ENCODE measurements around the gene AMY2A.
"Not testable (repeated sequence)": the region's sequence is repeated elsewhere in the genome, so short reads cannot be mapped to it uniquely, and the experiment has no call there.

Gene AMY2A

DNA sequence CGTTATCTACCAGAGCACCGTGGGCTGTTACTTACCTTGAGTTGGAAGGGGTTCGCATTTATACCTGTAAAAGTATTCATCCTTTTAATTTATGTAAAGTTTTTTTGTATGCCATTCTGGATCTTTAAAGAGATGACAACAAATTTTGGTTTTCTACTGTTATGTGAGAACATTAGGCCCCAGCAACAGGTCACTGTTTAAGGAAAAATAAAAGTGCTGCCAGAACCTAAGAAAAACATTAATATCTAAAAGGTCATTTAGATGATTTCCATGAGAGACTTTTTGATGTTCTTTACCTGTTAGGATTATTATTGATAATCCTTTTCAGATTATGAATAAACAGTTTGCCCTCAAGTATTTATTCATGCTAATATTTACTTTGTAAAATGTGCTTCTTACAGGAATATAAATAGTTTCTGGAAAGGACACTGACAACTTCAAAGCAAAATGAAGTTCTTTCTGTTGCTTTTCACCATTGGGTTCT lies at the start of gene AMY2A:
TSS of gene AMY2A (plus strand) at position 434 of the 484 bp plus-strand sequence. CDS start at position 448, 14 bp downstream.
- DNase-seq (ENCODE audit: low read depth in 2 of 2) = not testable (repeated sequence)

DNA sequence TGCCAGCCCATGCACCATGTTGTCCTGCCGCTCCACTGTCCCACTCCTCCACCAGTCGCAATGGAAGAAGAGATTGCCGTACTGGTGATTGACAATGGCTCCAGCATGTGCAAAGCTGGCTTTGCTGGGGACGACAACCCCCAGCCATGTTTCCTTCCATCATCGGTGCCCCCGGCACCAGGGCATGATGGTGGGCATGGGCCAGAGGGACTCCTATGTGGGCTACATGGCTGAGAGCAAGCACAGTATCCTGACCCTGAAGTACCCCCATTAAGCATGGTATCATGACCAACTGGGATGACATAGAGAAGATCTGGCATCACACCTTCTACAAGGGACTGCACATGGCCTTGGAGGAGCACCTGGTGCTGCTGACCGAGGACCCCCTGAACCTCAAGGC lies 47.7 kb upstream of the AMY2A start:
- no peak for DNase-seq (ENCODE audit: low read depth in 2 of 2)

DNA sequence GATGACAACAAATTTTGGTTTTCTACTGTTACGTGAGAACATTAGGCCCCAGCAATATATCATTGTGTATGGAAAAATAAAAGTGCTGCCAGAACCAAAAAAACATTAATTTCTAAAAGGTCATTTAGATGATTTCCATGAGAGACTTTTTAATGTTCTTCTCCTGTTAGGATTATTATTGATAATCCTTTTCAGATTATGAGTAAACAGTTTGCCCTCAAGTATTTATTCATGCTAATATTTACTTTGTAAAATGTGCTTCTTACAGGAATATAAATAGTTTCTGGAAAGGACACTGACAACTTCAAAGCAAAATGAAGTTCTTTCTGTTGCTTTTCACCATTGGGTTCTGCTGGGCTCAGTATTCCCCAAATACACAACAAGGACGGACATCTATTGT lies 45.9 kb upstream of the AMY2A start, which contains the start of gene AMY2B:
TSS of gene AMY2B (plus strand) at position 301 of the 400 bp plus-strand sequence. CDS start at position 315, 14 bp downstream.
- DNase-seq (ENCODE audit: low read depth in 2 of 2) = not testable (repeated sequence)

DNA sequence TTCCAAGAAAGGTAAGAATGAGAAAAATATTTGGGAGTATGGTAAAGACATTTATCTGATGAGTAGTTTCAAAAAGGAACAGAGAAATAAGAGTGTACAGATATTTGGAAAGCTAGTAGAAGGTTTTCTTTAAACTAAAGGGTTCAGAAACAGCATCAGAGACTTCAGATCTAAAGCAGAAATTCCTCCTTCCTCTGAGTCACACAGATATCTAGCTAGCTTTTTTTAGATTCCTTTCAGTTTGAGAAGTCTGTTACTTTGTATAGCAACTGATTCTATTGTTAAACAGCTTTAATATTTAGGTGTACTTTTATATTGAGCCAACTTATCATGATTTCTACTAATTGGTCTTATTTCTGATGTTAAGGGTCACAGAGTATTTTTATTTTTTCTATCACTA lies 41.2 kb upstream of the AMY2A start:
- DNase-seq (ENCODE audit: low read depth in 2 of 2) = no peak

DNA sequence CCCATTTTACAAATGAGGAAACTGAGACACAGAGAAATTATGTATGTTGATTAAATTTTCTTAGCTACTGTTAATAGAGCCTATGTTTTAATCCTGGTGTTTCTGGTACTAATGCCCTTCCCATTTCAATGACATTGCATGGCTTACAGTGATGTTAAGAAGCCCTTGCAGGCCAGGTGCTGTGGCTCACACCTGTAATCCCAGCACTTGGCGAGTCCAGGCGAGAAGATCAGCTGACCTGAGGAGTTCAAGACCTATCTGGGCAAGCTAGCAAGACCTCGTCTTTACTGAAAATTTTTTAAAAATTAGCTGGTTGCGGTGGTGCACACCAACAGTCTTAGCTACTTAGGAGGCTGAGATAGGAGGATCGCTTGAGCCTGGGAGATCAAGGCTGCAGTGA lies 40.4 kb upstream of the AMY2A start:
- not testable (repeated sequence) for DNase-seq (ENCODE audit: low read depth in 2 of 2)

DNA sequence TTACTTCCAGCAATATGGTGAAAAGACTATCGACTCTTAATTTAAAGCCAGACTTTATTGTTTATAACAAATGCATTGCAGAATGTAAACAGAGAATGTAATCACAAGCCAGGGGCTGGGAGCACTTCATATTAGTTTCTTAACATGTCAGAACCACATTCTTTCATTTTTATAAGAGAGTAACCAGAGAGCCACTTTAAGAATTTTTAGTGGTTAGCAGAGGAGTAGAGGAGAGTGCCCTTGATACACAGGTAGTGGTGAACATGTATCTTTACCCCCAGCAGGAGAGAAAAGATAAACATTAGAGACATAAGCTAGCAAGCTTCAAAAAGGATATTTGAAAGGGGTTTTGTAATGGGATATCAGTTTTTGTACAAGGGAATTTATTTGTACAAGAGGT lies 34.8 kb upstream of the AMY2A start:
- no peak for DNase-seq (ENCODE audit: low read depth in 2 of 2)

DNA sequence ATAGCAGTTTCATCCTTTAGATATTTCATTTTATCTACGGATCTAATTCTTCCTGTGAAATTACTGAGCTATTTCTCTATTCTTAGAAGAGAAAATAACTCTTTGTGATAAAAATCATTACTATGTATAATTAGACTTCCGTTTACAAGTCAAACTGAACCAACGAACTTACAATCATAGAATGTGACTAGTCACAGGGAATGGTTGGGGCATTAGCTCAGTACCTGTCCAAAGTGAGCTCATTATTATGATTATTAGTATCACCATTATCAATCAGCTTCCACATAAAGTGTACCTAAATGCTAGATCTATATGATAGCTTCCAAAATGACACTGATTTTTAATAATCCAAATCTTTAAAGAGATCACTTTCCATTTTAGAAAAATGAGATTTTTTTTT lies 33.3 kb upstream of the AMY2A start:
- DNase-seq (ENCODE audit: low read depth in 2 of 2) = no peak

DNA sequence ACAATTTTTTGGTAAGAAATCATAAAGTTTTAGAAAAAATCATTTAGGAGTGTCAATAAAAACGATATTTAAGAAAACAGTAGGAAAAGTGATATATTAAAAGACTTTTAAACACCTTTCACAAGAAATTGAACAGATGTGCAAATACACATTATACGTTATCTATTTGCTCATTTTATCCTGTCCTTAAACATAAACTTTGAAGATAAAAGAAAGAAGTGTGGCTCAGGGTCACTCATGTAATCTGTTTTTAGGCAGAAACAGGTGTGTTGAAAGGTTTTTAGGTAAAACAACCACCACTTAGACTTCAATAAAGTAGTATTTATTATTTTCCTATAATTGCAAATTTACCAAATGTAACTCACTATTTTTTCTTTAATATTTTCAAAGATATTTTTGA lies 32.7 kb upstream of the AMY2A start:
- DNase-seq (ENCODE audit: low read depth in 2 of 2) = no peak

DNA sequence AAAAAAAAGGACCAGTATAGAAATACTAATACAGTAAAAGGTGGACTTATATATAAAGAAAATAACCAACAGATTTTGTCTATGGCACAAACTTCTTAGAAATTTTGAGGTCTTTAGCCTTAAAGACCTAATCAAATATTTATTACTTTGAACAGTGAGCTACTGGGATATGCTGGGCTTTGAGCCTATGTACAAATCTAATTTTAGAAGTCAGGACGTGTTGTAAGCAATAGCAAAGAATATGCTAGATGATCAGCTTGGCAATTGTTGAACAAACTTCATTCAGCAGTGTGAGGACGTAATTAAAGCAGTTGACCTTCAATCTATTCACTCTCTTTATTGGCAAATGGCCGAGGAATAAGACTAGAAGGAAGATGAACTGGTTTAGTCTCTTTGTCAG lies 14.5 kb upstream of the AMY2A start:
- not testable (repeated sequence) for DNase-seq (ENCODE audit: low read depth in 2 of 2)

DNA sequence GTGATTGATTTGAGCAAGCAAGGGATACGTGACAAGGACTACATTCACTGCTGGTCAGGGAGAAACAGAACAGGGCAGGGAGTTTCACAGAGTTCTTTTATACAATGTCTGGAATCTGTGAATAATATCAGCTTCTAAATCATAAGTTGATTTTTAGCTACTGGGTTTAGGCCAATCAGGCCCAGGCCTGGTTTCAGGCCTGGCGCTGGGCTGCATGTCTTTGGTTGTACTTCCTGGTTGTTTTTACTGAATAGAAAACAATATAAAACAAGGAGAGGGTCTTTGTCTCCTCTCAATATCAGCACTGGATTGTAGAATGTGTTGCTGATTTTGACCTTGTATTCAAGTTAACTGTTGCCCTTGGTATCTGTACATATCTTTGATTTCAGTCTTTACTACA lies 865 bp upstream of the AMY2A start:
- no peak for DNase-seq (ENCODE audit: low read depth in 2 of 2)

DNA sequence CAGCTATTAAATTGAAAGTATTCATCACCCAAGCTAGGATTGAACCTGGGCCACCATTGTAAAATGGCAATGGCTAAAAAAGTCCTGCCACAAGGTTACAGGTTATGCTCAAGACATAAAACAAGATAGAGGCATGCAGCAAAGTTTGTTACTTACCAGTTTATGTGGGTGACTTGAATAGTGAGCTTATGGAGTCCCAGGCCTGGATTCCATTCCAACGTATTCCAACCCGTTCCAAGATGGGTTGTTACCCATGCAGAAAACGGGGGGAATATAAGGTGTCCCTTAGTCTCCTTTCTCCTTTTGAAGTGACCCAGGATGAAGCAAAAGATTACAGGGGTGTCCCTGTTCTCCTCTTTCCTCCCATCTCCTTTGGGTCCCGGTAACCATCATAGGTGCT lies 10.2 kb downstream of the AMY2A start:
- not testable (repeated sequence) for DNase-seq (ENCODE audit: low read depth in 2 of 2)

DNA sequence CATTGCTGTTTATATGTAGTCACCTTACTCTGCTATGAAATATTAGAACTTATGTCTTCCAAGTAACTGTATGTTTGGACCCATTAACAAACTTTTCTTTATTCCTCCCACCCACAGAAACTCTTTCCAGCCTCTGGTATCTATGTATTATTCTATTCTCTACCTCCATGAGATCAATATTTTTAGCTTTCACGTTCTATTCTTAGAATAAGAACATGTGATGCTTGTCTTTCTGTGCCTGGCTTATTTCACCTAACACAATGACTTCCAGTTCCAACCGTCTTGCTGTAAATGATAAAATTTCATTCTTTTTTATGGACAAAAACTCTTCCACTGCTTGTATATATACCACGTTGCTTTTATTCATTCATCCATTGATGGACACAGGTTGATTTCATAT lies 24.0 kb downstream of the AMY2A start:
- not testable (repeated sequence) for DNase-seq (ENCODE audit: low read depth in 2 of 2)

DNA sequence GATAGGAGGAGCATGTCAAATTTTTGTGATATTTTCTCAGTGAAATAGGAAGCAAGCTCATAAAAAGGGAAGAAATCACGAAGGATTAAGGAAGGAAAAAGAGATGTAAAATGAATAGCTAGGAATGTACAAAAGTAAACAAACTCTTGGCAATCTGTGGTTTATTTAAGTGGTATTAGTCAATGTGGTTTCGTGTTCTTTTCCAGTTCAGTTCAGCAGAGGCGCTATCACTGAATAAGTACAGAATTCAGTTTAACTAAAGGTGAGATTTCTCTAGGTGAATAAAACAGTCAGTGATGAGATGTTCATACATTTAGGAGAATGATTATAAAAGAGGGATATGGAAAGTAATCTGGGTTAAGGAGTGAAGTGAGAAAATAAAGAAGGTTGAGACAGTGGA lies 26.7 kb downstream of the AMY2A start:
- DNase-seq (ENCODE audit: low read depth in 2 of 2) = not testable (repeated sequence)

DNA sequence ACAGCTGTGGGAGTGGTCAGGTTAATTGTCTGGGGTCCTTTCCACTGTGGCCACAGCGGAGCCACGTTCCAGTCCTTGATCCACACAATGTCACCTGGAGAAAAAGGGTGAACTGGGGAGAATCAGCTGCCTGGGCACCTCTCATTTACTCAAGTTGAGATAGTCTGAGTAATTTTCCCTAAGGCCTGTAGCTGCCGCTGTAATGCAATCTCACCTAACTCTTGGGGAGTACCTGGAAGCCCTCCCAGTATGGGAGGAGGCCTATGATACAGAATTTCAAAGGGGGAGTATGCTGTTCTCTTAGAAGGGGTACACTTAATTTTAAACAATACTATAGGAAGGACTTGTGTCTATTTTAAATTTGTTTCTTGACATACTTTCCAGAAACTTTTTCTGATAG lies 33.1 kb downstream of the AMY2A start:
- not testable (repeated sequence) for DNase-seq (ENCODE audit: low read depth in 2 of 2)

DNA sequence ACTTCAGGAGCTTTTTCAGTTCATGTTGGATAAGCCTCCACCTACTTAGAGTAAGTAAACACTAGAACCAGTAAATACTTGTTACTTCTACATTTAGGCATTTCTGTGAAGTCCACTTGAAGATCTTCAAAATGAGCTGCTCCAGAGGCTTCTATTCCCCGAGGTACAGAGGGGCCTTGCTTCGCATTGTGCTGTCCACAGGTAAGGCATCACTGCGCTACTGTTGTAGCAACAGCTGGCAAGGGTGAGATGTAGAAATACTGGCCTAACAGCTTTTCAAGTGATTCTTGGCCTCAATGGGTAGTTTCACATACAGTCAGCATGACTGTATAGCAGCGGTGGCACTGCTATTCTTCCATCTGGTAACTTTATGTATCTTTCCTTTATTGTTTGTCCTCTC lies 33.7 kb downstream of the AMY2A start:
- DNase-seq (ENCODE audit: low read depth in 2 of 2) = not testable (repeated sequence)

DNA sequence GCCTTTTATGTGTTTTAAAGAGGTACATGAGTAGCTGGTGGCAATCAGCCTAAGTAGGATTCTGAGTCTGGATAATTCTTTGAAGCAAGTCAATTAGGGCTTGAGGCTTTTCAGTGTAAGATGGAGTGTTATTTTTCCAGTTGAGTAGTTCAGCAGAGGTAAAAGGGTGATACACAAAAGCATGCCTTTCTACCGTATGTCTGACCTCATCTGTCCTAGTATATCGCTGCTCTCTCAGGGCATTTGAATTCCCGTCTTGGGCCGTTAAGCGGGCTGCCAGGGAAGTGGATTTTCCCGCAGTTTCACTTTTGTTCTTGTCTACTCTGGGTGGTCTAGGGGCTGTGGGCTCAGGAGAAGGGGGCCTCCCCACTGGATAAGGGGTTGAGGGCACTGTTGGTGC lies 36.9 kb downstream of the AMY2A start:
- DNase-seq (ENCODE audit: low read depth in 2 of 2) = not testable (repeated sequence)

DNA sequence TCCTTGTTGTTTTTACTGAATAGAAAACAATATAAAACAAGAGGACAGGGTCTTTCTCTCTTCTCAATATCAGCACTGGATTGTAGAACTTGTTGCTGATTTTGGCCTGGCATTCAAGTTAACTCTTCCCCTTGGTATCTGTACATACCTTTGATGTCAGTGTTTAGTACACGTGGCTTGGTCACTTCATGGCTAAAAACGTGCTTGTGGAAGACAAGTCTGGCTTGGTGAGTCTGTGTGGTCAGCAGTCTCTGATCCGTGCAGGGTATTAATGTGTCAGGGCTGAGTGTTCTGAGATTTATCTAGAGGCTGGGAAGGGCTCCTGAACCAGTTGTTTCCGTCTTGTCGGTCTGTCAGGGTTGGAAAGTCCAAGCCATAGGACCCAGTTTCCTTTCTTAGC lies 38.2 kb downstream of the AMY2A start, which contains the start of gene AMY1A:
TSS of gene AMY1A (plus strand) at position 301 of the 400 bp plus-strand sequence. CDS start 571 bp downstream, outside the sequence.
- not testable (repeated sequence) for DNase-seq (ENCODE audit: low read depth in 2 of 2)

Measured in stimulated activated CD8-positive, alpha-beta memory T cell treated with anti-CD3 and anti-CD28 coated beads, Interleukin-15, amount 100 ng/mL, for 4 hours (primary cell).